HFFc6 (cell line): Measurements from ENCODE around the gene ZBTB16. TPM values are rescaled to one million over a fixed set of nuclear protein-coding genes. Genes with fewer than 3 reads are reported as not detected.

Experiments
- DNase-seq: peaks from one replicate; pipeline ENCODE4 v3.0.0-alpha.2; 2018
- H3K27ac Mint-ChIP-seq: 2 replicates; pipeline ENCODE4 v1.8.0; 2020; ENCODE audit warnings: mild to moderate bottlenecking, mixed read lengths
- H3K27me3 Mint-ChIP-seq: 2 replicates; pipeline ENCODE4 v1.8.0; 2021; ENCODE audit warnings: mild to moderate bottlenecking, moderate library complexity, mixed read lengths; ENCODE audit not compliant: insufficient read depth
- H3K36me3 Mint-ChIP-seq: 2 replicates; pipeline ENCODE4 v1.8.0; 2021; ENCODE audit warnings: low read depth, mixed read lengths
- H3K4me1 Mint-ChIP-seq: 2 replicates; pipeline ENCODE4 v1.8.0; 2020; ENCODE audit warnings: low read depth, mixed read lengths
- H3K4me3 Mint-ChIP-seq: 2 replicates; pipeline ENCODE4 v1.8.0; 2020; ENCODE audit warnings: mild to moderate bottlenecking, moderate library complexity, mixed read lengths
- H3K9me3 Mint-ChIP-seq: 2 replicates; pipeline ENCODE4 v1.8.0; 2020; ENCODE audit warnings: mild to moderate bottlenecking, mixed read lengths
- CTCF ChIP-seq: fragments of 200-600 bp; sonication (generic); IDR thresholded peaks from 2 replicates; pipeline ENCODE4 v1.5.0; 2021; ENCODE audit warnings: antibody characterized with exemption, mild to moderate bottlenecking
- total RNA-seq, 6 experiments: library from RNA; stranded (reverse); fragmentation: NEBNext Ultra II Directional; extraction: Animal tissue kit (Norgen Biotek cat#: 25700); gene quantifications; 2 replicates in 1 of 6; 3 replicates in 5 of 6; pipeline ENCODE4 v1.2.3, GENCODE V29; 2021

ZBTB16 gene
- total RNA-seq, 6 experiments from 2014 or later: not detected

DNA sequence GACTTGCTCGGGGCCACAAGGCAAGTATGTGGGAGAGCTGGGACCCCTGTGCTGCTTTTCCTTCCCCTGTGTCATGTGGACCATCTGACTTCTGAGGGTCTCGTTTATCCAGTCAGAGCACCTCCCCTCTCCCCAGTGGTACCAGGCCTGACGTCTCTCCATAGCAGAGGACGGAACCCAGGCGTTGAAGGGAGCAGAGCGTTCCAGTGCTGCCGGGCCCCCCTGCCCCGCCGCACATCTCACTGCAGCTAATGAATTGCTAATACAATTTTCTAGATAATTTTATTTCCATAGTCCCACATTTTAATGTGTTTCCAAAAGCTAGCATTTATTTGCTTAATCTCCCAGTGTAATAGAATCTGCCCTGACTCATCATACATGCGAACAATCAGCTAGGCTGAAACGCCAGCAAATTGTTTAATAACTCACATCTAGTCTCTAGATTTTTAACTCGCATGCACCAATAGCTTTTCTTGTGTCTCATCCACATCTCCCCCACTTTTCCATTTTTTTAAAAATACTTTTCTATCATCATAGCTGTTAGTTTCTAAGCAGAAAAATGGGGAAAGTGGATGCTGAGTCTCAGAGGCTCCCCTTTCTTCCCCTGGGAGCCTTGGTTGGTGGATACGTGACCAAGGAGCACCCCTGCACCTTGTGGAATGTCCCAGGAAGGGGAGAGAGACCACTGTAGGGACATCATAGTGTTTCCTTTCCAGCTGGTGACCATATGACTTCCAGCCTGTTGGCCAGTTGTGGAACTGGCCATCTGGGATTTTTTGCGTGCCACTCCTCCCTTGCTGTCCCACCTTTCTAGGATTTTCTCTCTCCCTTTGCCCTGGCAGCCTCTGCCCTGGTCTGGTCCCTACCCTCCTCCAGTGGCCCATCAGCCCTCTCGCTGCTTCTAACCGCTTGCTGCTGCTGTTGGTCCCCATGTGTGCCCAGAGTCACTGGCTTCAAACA lies 178.1 kb downstream of the ZBTB16 start:
- no peak for TF ChIP-seq CTCF
- no peak overlapping the region for H3K4me3 Mint-ChIP-seq
- no peak overlapping the region for H3K27ac Mint-ChIP-seq
- no peak for DNase-seq
- H3K27me3 Mint-ChIP-seq: peaks cover 61% of the 10 kb centered on the region
- no peaks in the 10 kb centered on the region for H3K9me3 Mint-ChIP-seq
- H3K4me1 Mint-ChIP-seq: no peaks in the 10 kb centered on the region
- no peaks in the 10 kb centered on the region for H3K36me3 Mint-ChIP-seq

DNA sequence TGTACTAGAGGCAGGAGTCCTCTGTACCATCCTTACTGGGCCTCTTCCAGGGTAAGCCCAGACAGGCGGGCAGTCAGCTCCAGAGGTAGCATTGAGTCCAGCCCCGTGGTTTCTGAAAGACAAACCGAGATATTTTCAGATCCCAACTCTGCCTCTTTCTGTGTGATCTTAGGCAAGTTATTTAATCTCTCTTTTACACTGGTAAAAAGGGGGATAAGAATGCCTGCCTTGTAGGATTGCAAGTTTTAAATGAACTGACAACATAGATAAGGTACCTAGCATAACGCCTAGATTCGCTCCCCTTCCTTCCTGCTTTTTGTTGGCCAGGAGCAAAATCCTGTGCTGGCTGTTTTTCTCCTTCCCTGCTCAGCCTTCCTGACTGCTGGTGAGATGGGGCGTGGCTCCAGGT lies 180.2 kb downstream of the ZBTB16 start:
- no peaks in the 10 kb centered on the region for H3K4me1 Mint-ChIP-seq
- no peak for DNase-seq
- no peak overlapping the region for H3K4me3 Mint-ChIP-seq
- H3K27me3 Mint-ChIP-seq: peaks cover 51% of the 10 kb centered on the region
- no peak for TF ChIP-seq CTCF
- H3K27ac Mint-ChIP-seq: no peak overlapping the region
- no peaks in the 10 kb centered on the region for H3K36me3 Mint-ChIP-seq
- no peaks in the 10 kb centered on the region for H3K9me3 Mint-ChIP-seq

GRCh38 chr11:114242032-114242431 lies 182.5 kb downstream of the ZBTB16 start:
- TF ChIP-seq CTCF: no peak
- Mint-ChIP-seq H3K4me3 (no peak overlapping the region), H3K9me3 (no peaks in the 10 kb centered on the region), H3K4me1 (no peaks in the 10 kb centered on the region), H3K27ac (no peak overlapping the region), H3K36me3 (no peaks in the 10 kb centered on the region), H3K27me3 (peaks cover 45% of the 10 kb centered on the region)
- DNase-seq: no peak

GRCh38 chr11:114243461-114244372 lies 184.2 kb downstream of the ZBTB16 start:
- TF ChIP-seq CTCF: no peak
- no peak overlapping the region for H3K27ac Mint-ChIP-seq
- no peak overlapping the region for H3K4me3 Mint-ChIP-seq
- H3K9me3 Mint-ChIP-seq: no peaks in the 10 kb centered on the region
- H3K36me3 Mint-ChIP-seq: no peaks in the 10 kb centered on the region
- no peaks in the 10 kb centered on the region for H3K4me1 Mint-ChIP-seq
- no peak for DNase-seq
- peaks cover 36% of the 10 kb centered on the region for H3K27me3 Mint-ChIP-seq

DNA sequence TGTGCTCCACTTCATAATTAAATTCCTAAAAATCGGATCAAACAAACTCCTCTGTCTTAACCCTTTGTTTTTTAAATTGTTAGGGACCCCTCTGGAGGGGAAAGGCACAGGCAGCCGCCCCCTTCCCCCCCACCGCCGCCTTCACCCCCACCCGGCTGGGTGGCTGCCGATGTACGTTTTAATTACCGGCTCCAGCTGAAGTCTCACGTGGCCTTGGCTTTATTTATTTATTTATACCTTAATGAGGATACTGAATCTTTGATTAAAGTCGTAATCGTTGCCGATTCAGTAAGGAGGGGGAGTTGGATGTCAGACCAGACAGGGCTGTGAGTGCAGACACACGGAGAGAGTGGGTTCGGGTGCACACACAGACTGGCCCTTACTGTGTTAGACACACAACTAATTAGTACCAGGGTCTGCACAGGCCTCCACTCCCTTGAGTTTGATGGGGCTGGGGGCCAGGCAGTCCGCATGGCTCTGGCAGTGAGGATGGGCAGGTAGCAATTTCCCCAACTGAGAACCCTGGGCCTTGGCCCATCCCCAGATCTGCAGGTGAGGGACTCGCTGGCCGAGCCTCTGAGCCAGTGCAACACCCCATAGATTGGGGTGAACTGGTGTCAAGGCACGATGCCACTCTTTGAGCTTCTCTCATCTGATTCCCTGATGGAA lies 185.3 kb downstream of the ZBTB16 start:
- Mint-ChIP-seq H3K9me3 (no peaks in the 10 kb centered on the region), H3K27me3 (peaks cover 27% of the 10 kb centered on the region), H3K36me3 (no peaks in the 10 kb centered on the region), H3K4me3 (no peak overlapping the region), H3K4me1 (no peaks in the 10 kb centered on the region), H3K27ac (no peak overlapping the region)
- no peak for DNase-seq
- no peak for TF ChIP-seq CTCF
